Skin epidermis (tissue), 12 donors: ENCODE measurements around the gene ASXL3.

ENCODE experiments used
- H3K27ac ChIP-seq, 21 experiments: fragments of 200-600 bp; sonication (generic) in 11 of 21; one replicate each; pipeline ENCODE4 v1.5.0; 2020; ENCODE audit warnings: mild to moderate bottlenecking in 3 of 21, inconsistent platforms in 2 of 21, moderate library complexity in 2 of 21
- H3K4me3 ChIP-seq, 7 experiments: fragments of 200-600 bp; sonication (generic) in 2 of 7; one replicate each; pipeline ENCODE4 v1.5.0; 2020; ENCODE audit warnings: inconsistent platforms in 2 of 7, mild to moderate bottlenecking in 2 of 7, moderate library complexity in 1 of 7

ASXL3 gene

DNA sequence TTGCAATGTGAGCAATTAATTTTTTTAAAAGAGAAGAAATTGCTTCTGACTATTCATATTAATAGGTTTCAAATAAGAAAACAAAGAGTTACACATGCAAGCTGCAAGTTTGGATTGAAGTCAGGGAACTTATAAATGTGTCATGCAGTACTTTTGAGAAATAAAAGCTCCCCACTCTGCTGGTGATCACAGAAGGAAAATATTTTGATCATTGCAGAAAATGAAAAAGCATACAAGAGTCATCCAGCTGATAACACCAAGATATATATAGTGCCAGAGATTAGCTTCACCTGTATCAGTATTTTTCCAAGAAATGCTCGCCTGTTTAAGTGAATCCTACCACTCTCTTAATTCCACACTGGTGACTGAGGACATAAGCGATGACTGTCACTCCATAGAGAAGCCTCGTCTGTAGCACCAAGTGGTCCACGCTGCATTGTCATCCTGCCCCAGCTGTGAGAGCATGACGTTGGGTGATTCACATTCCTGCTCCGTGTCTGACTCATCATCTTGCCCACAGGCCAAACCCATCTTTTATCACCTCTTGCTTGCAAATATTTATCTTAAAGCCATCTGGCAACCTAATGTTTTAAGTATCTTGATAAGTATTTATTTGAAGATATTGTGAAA lies 178.0 kb downstream of the ASXL3 start:
- H3K4me3 ChIP-seq, result no peak overlapping the region
- no peak overlapping the region for H3K27ac ChIP-seq

DNA sequence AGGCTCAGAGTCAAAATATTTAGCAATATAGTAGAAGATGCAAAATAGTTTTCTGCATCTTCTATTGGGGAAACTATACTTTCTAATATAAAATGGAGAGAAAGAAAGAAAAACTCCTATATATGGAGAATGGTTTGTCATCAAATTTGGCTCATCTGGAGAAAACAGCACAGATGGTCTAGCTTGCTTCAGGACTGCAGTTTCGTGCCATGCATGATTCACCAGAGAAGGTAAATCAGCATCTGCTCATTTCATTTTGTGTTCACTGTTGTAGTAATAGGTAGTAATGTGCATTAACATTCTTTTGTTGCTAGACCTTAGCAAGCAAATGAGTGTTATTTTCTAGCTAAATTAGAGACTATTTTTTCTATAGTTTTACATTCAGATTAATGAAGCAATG lies 179.0 kb downstream of the ASXL3 start:
- H3K27ac ChIP-seq, result no peak overlapping the region
- no peak overlapping the region for H3K4me3 ChIP-seq

DNA sequence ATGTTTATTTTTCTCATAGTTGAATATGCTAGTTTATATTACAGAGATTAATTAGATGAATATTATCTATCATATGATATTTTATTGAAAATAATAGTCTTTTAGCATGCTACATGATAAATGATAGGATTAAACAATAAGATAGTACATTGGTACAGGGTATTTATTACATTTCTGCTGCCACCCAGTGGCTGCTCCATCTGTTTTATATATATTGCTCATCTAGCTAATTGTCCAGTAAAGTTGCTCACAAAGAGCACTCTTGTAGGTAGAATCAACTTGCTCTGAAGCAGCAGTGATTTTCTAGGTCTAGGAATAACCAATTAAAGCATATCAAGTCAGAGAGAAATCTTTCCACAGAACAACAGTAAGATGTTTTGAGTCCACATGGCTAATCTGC lies 183.3 kb downstream of the ASXL3 start:
- Histone ChIP-seq H3K4me3 (no peak overlapping the region), H3K27ac (no peak overlapping the region)

DNA sequence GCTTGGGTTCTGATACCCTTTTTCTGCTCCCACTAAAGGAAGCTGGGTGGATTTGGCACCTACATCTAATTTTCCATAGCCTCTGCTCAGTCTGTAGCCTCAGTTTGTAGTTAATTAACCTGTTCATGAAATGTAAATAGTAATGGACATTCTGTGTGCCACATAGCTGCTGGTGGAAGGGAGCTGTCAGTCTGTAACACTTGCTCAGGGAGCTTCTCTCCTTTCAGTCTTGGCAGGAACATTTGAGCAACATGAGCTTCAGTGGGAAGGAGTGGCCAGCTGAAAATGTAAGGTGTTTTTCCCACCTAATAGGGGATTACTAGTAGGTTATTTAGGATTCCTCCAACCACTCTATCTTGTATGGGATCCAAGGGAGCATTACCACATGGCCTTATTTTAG lies 203.4 kb downstream of the ASXL3 start:
- no peak overlapping the region for H3K27ac ChIP-seq
- no peak overlapping the region for H3K4me3 ChIP-seq
